Measurements from ENCODE around the gene KCNH5. TPM values are rescaled to one million over a fixed set of nuclear protein-coding genes. Genes with fewer than 3 reads are reported as not detected.

Gene KCNH5
- polyA plus RNA-seq, 2 of the 4 experiments (the other 2 are of a cell fraction) = 0.01 TPM; not detected in 1

DNA sequence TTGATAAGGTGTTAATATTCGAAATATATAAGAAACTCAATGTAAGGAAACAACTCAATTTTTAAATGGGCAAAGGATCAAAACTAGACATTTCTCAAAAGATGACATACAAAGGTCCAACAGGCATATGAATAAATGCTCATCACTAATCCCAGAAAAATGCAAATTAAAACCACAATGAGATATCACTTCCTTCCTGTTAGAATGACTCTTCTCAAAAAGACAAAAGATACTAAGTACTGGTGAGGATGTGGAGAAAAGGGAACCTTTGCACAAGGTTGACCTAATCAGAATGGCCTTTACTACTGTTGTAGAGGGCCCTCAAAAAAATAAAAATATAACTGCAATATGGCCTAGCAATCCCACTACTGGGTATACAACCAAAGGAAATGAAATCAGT, 383.4 kb downstream of the KCNH5 start:
- Histone ChIP-seq H3K4me3 (no peak overlapping the region), H3K27ac (no peak overlapping the region), H3K9me3 (no peaks in the 10 kb centered on the region), H3K4me2 (no peak overlapping the region), H3K4me1 (no peaks in the 10 kb centered on the region)
- FAIRE-seq (no peak), DNase-seq (ENCODE audit: low read depth in 1 of 2, low spot score in 1 of 2) (no peak), ATAC-seq (no peak)
- ChIA-PET POLR2A (no interaction called here), CTCF (no interaction called here)
- TF ChIP-seq ZFP36 (IDR thresholded peaks at IDR 0.05; ENCODE audit: borderline replicate concordance, partially characterized antibody) (no peak), TP53 (CRISPR knock-in tag; IDR thresholded peaks at IDR 0.05) (no peak), MAFK (IDR thresholded peaks at IDR 0.05; ENCODE audit: partially characterized antibody) (no peak), JUNB (IDR thresholded peaks at IDR 0.05) (no peak), ZC3H11A (IDR thresholded peaks at IDR 0.05) (no peak)
- TF ChIP-seq, protein P1, sequence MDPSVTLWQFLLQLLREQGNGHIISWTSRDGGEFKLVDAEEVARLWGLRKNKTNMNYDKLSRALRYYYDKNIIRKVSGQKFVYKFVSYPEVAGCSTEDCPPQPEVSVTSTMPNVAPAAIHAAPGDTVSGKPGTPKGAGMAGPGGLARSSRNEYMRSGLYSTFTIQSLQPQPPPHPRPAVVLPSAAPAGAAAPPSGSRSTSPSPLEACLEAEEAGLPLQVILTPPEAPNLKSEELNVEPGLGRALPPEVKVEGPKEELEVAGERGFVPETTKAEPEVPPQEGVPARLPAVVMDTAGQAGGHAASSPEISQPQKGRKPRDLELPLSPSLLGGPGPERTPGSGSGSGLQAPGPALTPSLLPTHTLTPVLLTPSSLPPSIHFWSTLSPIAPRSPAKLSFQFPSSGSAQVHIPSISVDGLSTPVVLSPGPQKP (IDR thresholded peaks at IDR 0.05; ENCODE audit: low read depth, low read length) = no peak
- TF ChIP-seq, protein P2, sequence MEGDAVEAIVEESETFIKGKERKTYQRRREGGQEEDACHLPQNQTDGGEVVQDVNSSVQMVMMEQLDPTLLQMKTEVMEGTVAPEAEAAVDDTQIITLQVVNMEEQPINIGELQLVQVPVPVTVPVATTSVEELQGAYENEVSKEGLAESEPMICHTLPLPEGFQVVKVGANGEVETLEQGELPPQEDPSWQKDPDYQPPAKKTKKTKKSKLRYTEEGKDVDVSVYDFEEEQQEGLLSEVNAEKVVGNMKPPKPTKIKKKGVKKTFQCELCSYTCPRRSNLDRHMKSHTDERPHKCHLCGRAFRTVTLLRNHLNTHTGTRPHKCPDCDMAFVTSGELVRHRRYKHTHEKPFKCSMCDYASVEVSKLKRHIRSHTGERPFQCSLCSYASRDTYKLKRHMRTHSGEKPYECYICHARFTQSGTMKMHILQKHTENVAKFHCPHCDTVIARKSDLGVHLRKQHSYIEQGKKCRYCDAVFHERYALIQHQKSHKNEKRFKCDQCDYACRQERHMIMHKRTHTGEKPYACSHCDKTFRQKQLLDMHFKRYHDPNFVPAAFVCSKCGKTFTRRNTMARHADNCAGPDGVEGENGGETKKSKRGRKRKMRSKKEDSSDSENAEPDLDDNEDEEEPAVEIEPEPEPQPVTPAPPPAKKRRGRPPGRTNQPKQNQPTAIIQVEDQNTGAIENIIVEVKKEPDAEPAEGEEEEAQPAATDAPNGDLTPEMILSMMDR (IDR thresholded peaks at IDR 0.05) = no peak
- 44% methylated on average over 1 of the region's 1 CpG for WGBS (ENCODE audit: missing lambda C conversion rate)

DNA sequence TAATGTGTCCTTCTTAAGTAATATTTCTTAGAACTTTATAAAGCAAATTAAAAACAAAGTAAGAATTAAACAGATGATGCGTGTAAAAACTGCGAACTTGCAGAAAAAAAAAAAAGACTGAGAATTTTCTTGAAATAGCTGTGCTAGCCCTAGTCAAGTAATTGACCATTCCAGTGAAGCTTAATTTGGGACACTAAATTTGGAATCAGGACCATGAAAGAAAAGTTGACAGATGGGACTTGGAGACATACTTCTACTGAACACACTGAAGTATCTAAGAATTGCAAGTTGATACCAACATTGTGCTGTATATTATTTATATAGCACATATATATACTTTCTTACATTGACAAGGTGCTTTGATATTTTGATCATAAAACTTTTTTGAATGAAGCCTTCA, 386.6 kb downstream of the KCNH5 start:
- WGBS (ENCODE audit: missing lambda C conversion rate) = 88% methylated on average over 2 of the region's 2 CpGs
- ATAC-seq (no peak), DNase-seq (ENCODE audit: low read depth in 1 of 2, low spot score in 1 of 2) (no peak), FAIRE-seq (no peak)
- no peak overlapping the region for H3K4me2 ChIP-seq
- POLR2A ChIA-PET = no interaction called here
- CTCF ChIA-PET = no interaction called here
- no peaks in the 10 kb centered on the region for H3K4me1 ChIP-seq
- H3K4me3 ChIP-seq = no peak overlapping the region
- H3K9me3 ChIP-seq = no peaks in the 10 kb centered on the region
- H3K27ac ChIP-seq = no peak overlapping the region
- TF ChIP-seq, protein P3, sequence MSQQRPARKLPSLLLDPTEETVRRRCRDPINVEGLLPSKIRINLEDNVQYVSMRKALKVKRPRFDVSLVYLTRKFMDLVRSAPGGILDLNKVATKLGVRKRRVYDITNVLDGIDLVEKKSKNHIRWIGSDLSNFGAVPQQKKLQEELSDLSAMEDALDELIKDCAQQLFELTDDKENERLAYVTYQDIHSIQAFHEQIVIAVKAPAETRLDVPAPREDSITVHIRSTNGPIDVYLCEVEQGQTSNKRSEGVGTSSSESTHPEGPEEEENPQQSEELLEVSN (IDR thresholded peaks at IDR 0.05; ENCODE audit: borderline replicate concordance, low read depth) = no peak
- TF ChIP-seq EP300 (IDR thresholded peaks at IDR 0.05) = no peak
- no peak for TF ChIP-seq FOXS1 (CRISPR knock-in tag; IDR thresholded peaks at IDR 0.05)
- TF ChIP-seq NPAS2 (CRISPR knock-in tag; IDR thresholded peaks at IDR 0.05; ENCODE audit: borderline replicate concordance) = no peak
- no peak for TF ChIP-seq CHD2 (IDR thresholded peaks at IDR 0.05; ENCODE audit: low read length, partially characterized antibody)
- TF ChIP-seq, protein P4, sequence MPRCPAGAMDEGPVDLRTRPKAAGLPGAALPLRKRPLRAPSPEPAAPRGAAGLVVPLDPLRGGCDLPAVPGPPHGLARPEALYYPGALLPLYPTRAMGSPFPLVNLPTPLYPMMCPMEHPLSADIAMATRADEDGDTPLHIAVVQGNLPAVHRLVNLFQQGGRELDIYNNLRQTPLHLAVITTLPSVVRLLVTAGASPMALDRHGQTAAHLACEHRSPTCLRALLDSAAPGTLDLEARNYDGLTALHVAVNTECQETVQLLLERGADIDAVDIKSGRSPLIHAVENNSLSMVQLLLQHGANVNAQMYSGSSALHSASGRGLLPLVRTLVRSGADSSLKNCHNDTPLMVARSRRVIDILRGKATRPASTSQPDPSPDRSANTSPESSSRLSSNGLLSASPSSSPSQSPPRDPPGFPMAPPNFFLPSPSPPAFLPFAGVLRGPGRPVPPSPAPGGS (IDR thresholded peaks at IDR 0.05) = no peak
- TF ChIP-seq NFE2L2 (conservative IDR thresholded peaks at IDR 0.05; ENCODE audit: low read length) = no peak
- TF ChIP-seq BHLHE40 (IDR thresholded peaks at IDR 0.05; ENCODE audit: low read depth, low read length) = no peak
- TF ChIP-seq POLR2AphosphoS2 (conservative IDR thresholded peaks at IDR 0.05; ENCODE audit: low read length) = no peak
- no peak for TF ChIP-seq HOXB13 (CRISPR knock-in tag; IDR thresholded peaks at IDR 0.05; ENCODE audit: low read depth)
- TF ChIP-seq MAZ (IDR thresholded peaks at IDR 0.05; ENCODE audit: borderline replicate concordance, low read depth, low read length) = no peak
- TF ChIP-seq HOXA7 (CRISPR knock-in tag; IDR thresholded peaks at IDR 0.05) = no peak
- TF ChIP-seq, protein P5, sequence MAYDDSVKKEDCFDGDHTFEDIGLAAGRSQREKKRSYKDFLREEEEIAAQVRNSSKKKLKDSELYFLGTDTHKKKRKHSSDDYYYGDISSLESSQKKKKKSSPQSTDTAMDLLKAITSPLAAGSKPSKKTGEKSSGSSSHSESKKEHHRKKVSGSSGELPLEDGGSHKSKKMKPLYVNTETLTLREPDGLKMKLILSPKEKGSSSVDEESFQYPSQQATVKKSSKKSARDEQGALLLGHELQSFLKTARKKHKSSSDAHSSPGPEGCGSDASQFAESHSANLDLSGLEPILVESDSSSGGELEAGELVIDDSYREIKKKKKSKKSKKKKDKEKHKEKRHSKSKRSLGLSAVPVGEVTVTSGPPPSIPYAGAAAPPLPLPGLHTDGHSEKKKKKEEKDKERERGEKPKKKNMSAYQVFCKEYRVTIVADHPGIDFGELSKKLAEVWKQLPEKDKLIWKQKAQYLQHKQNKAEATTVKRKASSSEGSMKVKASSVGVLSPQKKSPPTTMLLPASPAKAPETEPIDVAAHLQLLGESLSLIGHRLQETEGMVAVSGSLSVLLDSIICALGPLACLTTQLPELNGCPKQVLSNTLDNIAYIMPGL (CRISPR knock-in tag; IDR thresholded peaks at IDR 0.05; ENCODE audit: borderline replicate concordance) = no peak

All from A549 (cell line).